Mesenchymal stem cell (in vitro differentiated cells and primary cell): ENCODE results near the gene L3MBTL3.
A peak's percentile ranks its signal among the peaks of the same experiment; 100 is the strongest.

Source experiments
- DNase-seq: peaks from one replicate; pipeline ENCODE4 v3.0.0-alpha.2; 2013
- H2AFZ ChIP-seq: one replicate; pipeline ENCODE4 v1.6.1; 2013; ENCODE audit warnings: low read depth, mild to moderate bottlenecking, control low read depth, inconsistent platforms, low read length, moderate library complexity
- H2AK5ac ChIP-seq: 2 replicates; pipeline ENCODE4 v1.6.1; 2013; ENCODE audit warnings: low read length, moderate library complexity, mild to moderate bottlenecking, inconsistent platforms; ENCODE audit not compliant: severe bottlenecking
- H2BK120ac ChIP-seq: one replicate; pipeline ENCODE4 v1.6.1; 2013; ENCODE audit warnings: low read depth, mild to moderate bottlenecking, inconsistent platforms, low read length, moderate library complexity
- H2BK12ac ChIP-seq, 2 experiments: one replicate each; pipeline ENCODE4 v1.6.1; 2013; ENCODE audit warnings: inconsistent platforms in 2 of 2, low read length in 2 of 2, mild to moderate bottlenecking in 2 of 2, moderate library complexity in 2 of 2, control low read depth in 1 of 2
- H2BK15ac ChIP-seq: one replicate; pipeline ENCODE4 v1.6.1; 2013; ENCODE audit warnings: mild to moderate bottlenecking, low read depth, inconsistent platforms; ENCODE audit not compliant: poor library complexity, severe bottlenecking
- H2BK5ac ChIP-seq: 2 replicates; pipeline ENCODE4 v1.6.1; 2013; ENCODE audit warnings: low read depth, mild to moderate bottlenecking, low read length, control low read depth, inconsistent platforms; ENCODE audit not compliant: poor library complexity, severe bottlenecking
- H3K14ac ChIP-seq, 2 experiments: one replicate each; pipeline ENCODE4 v1.6.1; 2013; ENCODE audit warnings: inconsistent platforms in 2 of 2, low read length in 2 of 2, control low read depth in 1 of 2, mild to moderate bottlenecking in 1 of 2, moderate library complexity in 1 of 2
- H3K18ac ChIP-seq, 2 experiments: one replicate each; pipeline ENCODE4 v1.6.1; 2013; ENCODE audit warnings: inconsistent platforms in 2 of 2, low read length in 2 of 2, control low read depth in 1 of 2, low read depth in 1 of 2, mild to moderate bottlenecking in 1 of 2
- H3K23ac ChIP-seq, 2 experiments: one replicate each; pipeline ENCODE4 v1.6.1; 2013; ENCODE audit warnings: inconsistent platforms in 2 of 2, low read length in 2 of 2, mild to moderate bottlenecking in 2 of 2, moderate library complexity in 2 of 2, control low read depth in 1 of 2
- H3K27ac ChIP-seq: 2 replicates; pipeline ENCODE4 v1.5.1; 2013; ENCODE audit warnings: mild to moderate bottlenecking, moderate library complexity, low read length, control low read depth, inconsistent platforms; ENCODE audit not compliant: poor library complexity, severe bottlenecking
- H3K27me3 ChIP-seq, 2 experiments: 2 replicates each; pipeline versions ENCODE4 v1.6.1 to v1.7.0; 2013; ENCODE audit warnings: low read length in 2 of 2, mild to moderate bottlenecking in 2 of 2, moderate library complexity in 2 of 2, control low read depth in 1 of 2, inconsistent platforms in 1 of 2; ENCODE audit not compliant: control insufficient read depth in 1 of 2, insufficient read depth in 1 of 2
- H3K36me3 ChIP-seq, 2 experiments: 2 replicates each; pipeline versions ENCODE4 v1.6.1 to v1.7.0; 2013; ENCODE audit warnings: low read length in 2 of 2, control low read depth in 1 of 2, inconsistent platforms in 1 of 2, low read depth in 1 of 2, mild to moderate bottlenecking in 1 of 2; ENCODE audit not compliant: insufficient read depth in 2 of 2, control insufficient read depth in 1 of 2
- H3K4ac ChIP-seq, 2 experiments: one replicate each; pipeline ENCODE4 v1.6.1; 2013; ENCODE audit warnings: inconsistent platforms in 2 of 2, low read length in 2 of 2, mild to moderate bottlenecking in 2 of 2, moderate library complexity in 2 of 2, control low read depth in 1 of 2, low read depth in 1 of 2
- H3K4me1 ChIP-seq: 2 replicates; pipeline ENCODE4 v1.6.1; 2013; ENCODE audit warnings: low read depth, low read length, control low read depth; ENCODE audit not compliant: control insufficient read depth, insufficient read depth
- H3K4me2 ChIP-seq: 2 replicates; pipeline ENCODE4 v1.6.1; 2013; ENCODE audit warnings: low read length, mild to moderate bottlenecking, inconsistent platforms; ENCODE audit not compliant: poor library complexity, severe bottlenecking
- H3K4me3 ChIP-seq, 2 experiments: 2 replicates each; pipeline versions ENCODE4 v1.5.1 to v1.7.0; 2013; ENCODE audit warnings: low read length in 2 of 2, mild to moderate bottlenecking in 2 of 2, control low read depth in 1 of 2, low read depth in 1 of 2; ENCODE audit not compliant: insufficient read depth in 1 of 2
- H3K79me1 ChIP-seq: replicated peaks from 2 replicates; pipeline ENCODE4 v1.6.1; 2013; ENCODE audit warnings: mild to moderate bottlenecking, control low read depth, low read length, inconsistent platforms; ENCODE audit not compliant: poor library complexity, severe bottlenecking
- H3K9ac ChIP-seq: 2 replicates; pipeline ENCODE4 v1.7.0; 2013; ENCODE audit warnings: mild to moderate bottlenecking, low read length, moderate library complexity
- H3K9me3 ChIP-seq: 2 replicates; pipeline ENCODE4 v1.7.0; 2013; ENCODE audit warnings: mild to moderate bottlenecking, low read length; ENCODE audit not compliant: control insufficient read depth
- H4K8ac ChIP-seq: one replicate; pipeline ENCODE4 v1.6.1; 2013; ENCODE audit warnings: inconsistent platforms, mild to moderate bottlenecking, low read length, moderate library complexity
- H4K91ac ChIP-seq: one replicate; pipeline ENCODE4 v1.6.1; 2013; ENCODE audit warnings: mild to moderate bottlenecking, low read length, inconsistent platforms
- WGBS: methylation state at CpG from one replicate; pipeline ENCODE4 v1.1.7; 2013; ENCODE audit warnings: mixed read lengths; 5-methylcytosine and 5-hydroxymethylcytosine counted together

The L3MBTL3 gene

DNA sequence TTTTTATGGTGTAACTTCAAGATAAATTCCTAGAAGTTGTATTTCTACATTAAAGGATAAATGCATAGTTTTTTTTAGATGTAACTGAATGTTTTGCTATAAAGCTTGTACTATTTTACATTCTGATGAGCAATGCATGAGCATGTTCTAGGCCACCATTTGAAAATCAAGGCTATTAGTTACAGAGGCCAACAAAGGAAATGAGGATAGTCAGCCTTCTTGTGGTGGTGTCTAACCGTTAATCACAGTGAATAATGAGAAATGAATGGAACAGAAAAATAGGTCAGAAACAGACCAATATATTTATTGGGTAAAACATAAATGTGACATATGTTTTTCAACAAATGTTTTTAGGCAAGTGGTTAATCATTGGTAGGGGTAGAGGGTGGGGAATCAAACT is 37.6 kb upstream of the L3MBTL3 start:
- Histone ChIP-seq H3K27me3 (no peaks in the 10 kb centered on the region), H2BK12ac (no peak overlapping the region), H3K27ac (no peak overlapping the region), H3K18ac (no peak overlapping the region), H3K14ac (no peak overlapping the region), H2AFZ (no peak overlapping the region), H2BK120ac (no peak overlapping the region), H3K9me3 (peaks cover 17% of the 10 kb centered on the region), H3K23ac (no peak overlapping the region), H3K79me1 (no peaks in the 10 kb centered on the region), H3K4me3 (no peak overlapping the region), H3K4me1 (no peaks in the 10 kb centered on the region), H4K8ac (no peak overlapping the region), H3K4me2 (no peak overlapping the region), H2AK5ac (no peak overlapping the region), H3K9ac (no peak overlapping the region), H3K4ac (no peak overlapping the region), H2BK5ac (no peak overlapping the region), H4K91ac (no peak overlapping the region), H3K36me3 (no peaks in the 10 kb centered on the region), H2BK15ac (no peak overlapping the region)
- 50% methylated on average over 1 of the region's 1 CpG for WGBS
- no peak for DNase-seq

DNA sequence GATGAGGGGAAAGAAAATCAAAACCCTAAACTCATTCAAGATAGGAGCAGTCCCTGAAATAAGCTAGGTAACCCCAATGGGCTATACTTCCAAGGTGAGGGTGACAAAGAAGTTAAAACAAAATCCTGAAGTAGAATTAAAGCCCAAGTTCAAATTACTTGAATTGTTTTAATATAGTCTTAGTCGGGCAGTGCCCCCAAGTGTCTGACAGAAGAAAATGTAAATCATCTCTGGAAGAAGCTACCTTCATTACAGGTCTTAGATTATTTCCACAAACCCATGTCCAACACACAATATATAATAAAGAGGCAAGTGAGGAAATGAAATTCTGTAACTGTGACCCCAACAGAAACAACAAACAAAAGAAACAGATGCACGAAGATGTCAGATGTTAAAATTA is 36.8 kb upstream of the L3MBTL3 start:
- Histone ChIP-seq H2BK120ac (no peak overlapping the region), H3K23ac (no peak overlapping the region), H3K14ac (no peak overlapping the region), H3K4me2 (no peak overlapping the region), H2BK15ac (no peak overlapping the region), H3K27ac (no peak overlapping the region), H3K18ac (no peak overlapping the region), H4K91ac (no peak overlapping the region), H2BK12ac (no peak overlapping the region), H2AFZ (no peak overlapping the region), H3K4ac (no peak overlapping the region), H3K27me3 (no peaks in the 10 kb centered on the region), H3K36me3 (no peaks in the 10 kb centered on the region), H4K8ac (no peak overlapping the region), H3K4me3 (no peak overlapping the region), H3K9me3 (peaks cover 17% of the 10 kb centered on the region), H3K4me1 (no peaks in the 10 kb centered on the region), H3K79me1 (no peaks in the 10 kb centered on the region), H2AK5ac (no peak overlapping the region), H3K9ac (no peak overlapping the region), H2BK5ac (no peak overlapping the region)
- peak; percentile 5 for DNase-seq
- no CpG with 5 or more reads among the region's 2 CpGs for WGBS

DNA sequence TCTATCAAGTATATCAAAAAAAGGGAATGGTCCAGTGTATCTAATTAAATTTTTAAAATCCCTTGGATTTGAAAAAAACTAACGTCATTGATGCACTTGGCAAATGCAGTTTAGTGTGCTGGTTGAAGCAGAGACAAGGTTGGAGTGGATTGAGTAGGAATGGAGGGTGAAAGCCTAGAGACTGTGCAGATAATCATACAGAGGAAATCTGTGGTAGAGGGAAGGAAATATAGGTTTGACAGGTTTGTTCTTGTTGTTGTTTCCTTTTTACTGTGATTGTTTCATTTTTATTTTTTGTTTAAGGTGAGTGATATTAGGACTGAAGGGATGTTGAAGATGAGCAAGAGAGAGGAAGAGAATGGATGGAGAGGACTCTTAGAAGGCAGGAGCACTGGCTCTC is 29.0 kb upstream of the L3MBTL3 start:
- no peaks in the 10 kb centered on the region for H3K79me1 ChIP-seq
- no peak overlapping the region for H3K23ac ChIP-seq
- no peak overlapping the region for H3K14ac ChIP-seq
- no peak overlapping the region for H4K91ac ChIP-seq
- H4K8ac ChIP-seq: no peak overlapping the region
- H3K9ac ChIP-seq: no peak overlapping the region
- no peak overlapping the region for H2BK120ac ChIP-seq
- WGBS: 52% methylated on average over 1 of the region's 1 CpG
- H3K27ac ChIP-seq: no peak overlapping the region
- H2BK12ac ChIP-seq: no peak overlapping the region
- H3K4me3 ChIP-seq: no peak overlapping the region
- no peak overlapping the region for H2BK15ac ChIP-seq
- H3K27me3 ChIP-seq: no peaks in the 10 kb centered on the region
- no peaks in the 10 kb centered on the region for H3K9me3 ChIP-seq
- no peaks in the 10 kb centered on the region for H3K36me3 ChIP-seq
- H2BK5ac ChIP-seq: no peak overlapping the region
- no peak overlapping the region for H2AFZ ChIP-seq
- H3K18ac ChIP-seq: no peak overlapping the region
- H3K4me2 ChIP-seq: no peak overlapping the region
- no peak overlapping the region for H2AK5ac ChIP-seq
- DNase-seq: no peak
- H3K4me1 ChIP-seq: no peaks in the 10 kb centered on the region
- no peak overlapping the region for H3K4ac ChIP-seq

DNA sequence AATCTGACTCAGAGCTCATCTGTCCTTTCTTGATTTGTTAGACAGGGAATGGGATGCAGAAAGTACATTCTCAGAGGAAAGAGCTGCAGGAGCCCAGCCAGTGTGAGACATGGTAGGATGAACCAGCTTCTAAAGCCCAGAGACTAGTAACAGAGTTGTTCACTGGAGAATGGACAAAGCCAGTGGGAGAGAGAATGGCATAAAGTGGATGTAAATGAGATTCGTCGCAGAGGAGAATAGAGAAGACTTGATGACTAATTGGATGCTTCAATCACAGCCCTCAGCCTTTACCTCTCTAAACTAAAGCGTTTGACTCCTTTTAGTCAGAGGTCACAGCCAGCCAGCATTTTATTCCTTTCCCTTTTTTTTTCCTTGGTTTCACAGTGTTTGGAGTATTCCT is 25.5 kb upstream of the L3MBTL3 start:
- H3K79me1 ChIP-seq: no peaks in the 10 kb centered on the region
- no peak overlapping the region for H4K8ac ChIP-seq
- H3K14ac ChIP-seq: no peak overlapping the region
- no peak overlapping the region for H2BK5ac ChIP-seq
- H3K9me3 ChIP-seq: no peaks in the 10 kb centered on the region
- H3K4me1 ChIP-seq: no peaks in the 10 kb centered on the region
- H2BK12ac ChIP-seq: no peak overlapping the region
- H2AK5ac ChIP-seq: no peak overlapping the region
- WGBS: no CpG with 5 or more reads among the region's 3 CpGs
- H3K4ac ChIP-seq: no peak overlapping the region
- H3K27me3 ChIP-seq: no peaks in the 10 kb centered on the region
- H3K23ac ChIP-seq: no peak overlapping the region
- no peak for DNase-seq
- H3K9ac ChIP-seq: no peak overlapping the region
- no peak overlapping the region for H2BK15ac ChIP-seq
- no peak overlapping the region for H3K27ac ChIP-seq
- no peak overlapping the region for H3K4me2 ChIP-seq
- H2BK120ac ChIP-seq: no peak overlapping the region
- H4K91ac ChIP-seq: no peak overlapping the region
- no peaks in the 10 kb centered on the region for H3K36me3 ChIP-seq
- no peak overlapping the region for H3K4me3 ChIP-seq
- no peak overlapping the region for H2AFZ ChIP-seq
- no peak overlapping the region for H3K18ac ChIP-seq
